Activated CD4-positive, alpha-beta T cell treated with anti-CD3 and anti-CD28 coated beads for 36 hours (primary cell): ENCODE results near the gene MTCP1. TPM values are rescaled to one million over a fixed set of nuclear protein-coding genes. Genes with fewer than 3 reads are reported as not detected.

Experiments
- ATAC-seq: fragments of 200-7000 bp; cut with Tn5 transposase; one replicate; pipeline ENCODE4 v1.10.0; 2021; ENCODE audit warnings: mild to moderate bottlenecking, moderate library complexity
- CTCF ChIA-PET: fragments of 350-600 bp; sonication (Branson Sonifier 250); formaldehyde crosslinking; loops from one replicate; lab custom pipeline; 2021; ENCODE audit warnings: antibody characterized with exemption; lab: Charles Lee
- POLR2A ChIA-PET: fragments of 350-600 bp; sonication (Branson Sonifier 250); formaldehyde crosslinking; loops from one replicate; lab custom pipeline; 2021; ENCODE audit warnings: antibody characterized with exemption, inconsistent platforms; lab: Charles Lee
- DNase-seq: peaks from one replicate; pipeline ENCODE4 v3.0.0-alpha.2; 2020
- H3K27ac Mint-ChIP-seq: one replicate; pipeline ENCODE4 v1.8.0; 2021; ENCODE audit warnings: mixed read lengths
- H3K27me3 Mint-ChIP-seq: one replicate; pipeline ENCODE4 v1.8.0; 2021; ENCODE audit warnings: mixed read lengths
- H3K36me3 Mint-ChIP-seq: one replicate; pipeline ENCODE4 v1.8.0; 2021; ENCODE audit warnings: low read depth, mixed read lengths
- H3K4me1 Mint-ChIP-seq: one replicate; pipeline ENCODE4 v1.8.0; 2021; ENCODE audit warnings: mixed read lengths
- H3K4me3 Mint-ChIP-seq: one replicate; pipeline ENCODE4 v1.8.0; 2021; ENCODE audit warnings: mild to moderate bottlenecking, moderate library complexity, mixed read lengths
- H3K9me3 Mint-ChIP-seq: one replicate; pipeline ENCODE4 v1.8.0; 2021; ENCODE audit warnings: low read depth, mixed read lengths
- intact Hi-C, 2 experiments: fragments of 100-400 bp; cut with DNase I in 1 of 2; cut with micrococcal nuclease in 1 of 2; formaldehyde crosslinking; loops; one replicate each; pipeline versions ENCODE4 v1.14.2 to v1.15.1; 2022 to 2024; cut with DNase I, micrococcal nuclease
- total RNA-seq, 2 experiments: library from RNA; stranded (reverse); gene quantifications; one replicate each; pipeline ENCODE4 v1.2.3, GENCODE V29; 2021

The MTCP1 gene
- total RNA-seq, 2 experiments from 2014 or later: 9.3 to 18.1 TPM

- peak overlapping the region; percentile 93 for H3K27ac Mint-ChIP-seq
- H3K9me3 Mint-ChIP-seq: no peaks in the 10 kb centered on the region
- ChIA-PET CTCF (interaction anchor here (1.2 kb wide), 1 partner anchor 15 kb away, joined by 6 read pairs; no protein-coding TSS in a partner anchor), POLR2A (no interaction called here)
- peaks cover 29% of the 10 kb centered on the region for H3K36me3 Mint-ChIP-seq
- ATAC-seq: no peak
- no peaks in the 10 kb centered on the region for H3K27me3 Mint-ChIP-seq
- peak overlapping the region; percentile 90 for H3K4me3 Mint-ChIP-seq
- intact Hi-C loops: loop anchor here (1.0 to 10.0 kb wide), 11 partner anchors 15 to 1599 kb away; partner anchors contain the start of genes VBP1 (in 2 of the 2), DKC1 (in 1 of the 2), FUNDC2 (in 1 of the 2) and HAUS7 (in 1 of the 2)
- DNase-seq: no peak
- H3K4me1 Mint-ChIP-seq: peaks cover 53% of the 10 kb centered on the region
Measured at GRCh38 chrX:155071694-155072280, 851 bp upstream of the MTCP1 start.

DNA sequence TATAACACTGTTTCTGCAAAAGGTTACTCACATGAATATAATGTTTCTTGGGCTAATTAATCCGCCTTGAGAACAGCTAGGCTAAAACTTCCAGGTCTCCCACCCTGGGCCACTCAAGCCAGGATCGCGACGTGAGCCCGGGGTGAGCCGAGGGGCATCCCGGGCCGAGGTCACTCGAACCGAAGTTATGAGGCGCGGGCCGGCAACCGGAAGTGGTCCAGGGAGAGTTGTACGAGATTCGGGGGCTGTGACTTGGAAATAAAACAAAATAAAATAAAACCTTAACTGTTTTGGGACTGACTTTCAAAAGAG, 317 bp downstream of the MTCP1 start:
- intact Hi-C loops: loop anchor here (2.0 to 10.0 kb wide), 7 partner anchors 14 to 1598 kb away; partner anchors contain the start of genes DKC1 (in 1 of the 2), FUNDC2 (in 1 of the 2), HAUS7 (in 1 of the 2) and RAB39B (in 1 of the 2)
- H3K36me3 Mint-ChIP-seq: peaks cover 29% of the 10 kb centered on the region

DNA sequence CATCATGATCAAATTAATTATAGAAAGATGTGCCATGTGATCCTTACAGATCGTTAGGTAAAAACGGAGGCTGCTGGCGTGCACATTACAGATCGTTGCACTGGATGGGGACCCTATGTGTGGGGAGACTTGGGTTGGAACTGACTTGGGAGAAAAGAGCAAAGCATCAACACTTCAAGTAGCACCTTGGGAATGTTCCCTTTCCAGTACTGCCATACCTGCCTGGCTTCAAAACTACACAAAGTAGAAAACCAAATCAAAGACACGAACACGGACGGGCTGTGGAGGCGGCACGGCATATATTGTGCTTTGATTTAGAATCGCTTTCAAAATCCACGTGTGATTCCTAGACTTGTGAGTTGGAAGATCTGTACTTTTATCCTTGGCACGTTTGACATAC, 898 bp downstream of the MTCP1 start:
- POLR2A ChIA-PET: no interaction called here
- DNase-seq (peak; percentile 8), ATAC-seq (no peak)
- CTCF ChIA-PET: interaction anchor here (0.6 to 1.4 kb wide), 4 partner anchors 13 to 697 kb away, joined by 3 to 6 read pairs (median 3); no protein-coding TSS in a partner anchor
- Mint-ChIP-seq H3K4me3 (peak overlapping the region; percentile 81), H3K27me3 (no peaks in the 10 kb centered on the region), H3K9me3 (no peaks in the 10 kb centered on the region), H3K36me3 (peaks cover 23% of the 10 kb centered on the region), H3K4me1 (peaks cover 53% of the 10 kb centered on the region), H3K27ac (peak overlapping the region; percentile 87)
- intact Hi-C loops: loop anchor here (2.0 to 10.0 kb wide), 7 partner anchors 13 to 1598 kb away; partner anchors contain the start of genes DKC1 (in 1 of the 2), FUNDC2 (in 1 of the 2), HAUS7 (in 1 of the 2) and RAB39B (in 1 of the 2)

More for the DNA sequence above, 317 bp downstream of the MTCP1 start:
- ATAC-seq (peak; percentile 3), DNase-seq (no peak)
- POLR2A ChIA-PET: no interaction called here
- Mint-ChIP-seq H3K27me3 (no peaks in the 10 kb centered on the region), H3K4me3 (peak overlapping the region; percentile 81), H3K27ac (peak overlapping the region; percentile 87), H3K4me1 (peaks cover 53% of the 10 kb centered on the region), H3K9me3 (no peaks in the 10 kb centered on the region)
- CTCF ChIA-PET: interaction anchor here (0.6 to 1.4 kb wide), 3 partner anchors 14 to 698 kb away, joined by 3 to 6 read pairs (median 3); no protein-coding TSS in a partner anchor

DNA sequence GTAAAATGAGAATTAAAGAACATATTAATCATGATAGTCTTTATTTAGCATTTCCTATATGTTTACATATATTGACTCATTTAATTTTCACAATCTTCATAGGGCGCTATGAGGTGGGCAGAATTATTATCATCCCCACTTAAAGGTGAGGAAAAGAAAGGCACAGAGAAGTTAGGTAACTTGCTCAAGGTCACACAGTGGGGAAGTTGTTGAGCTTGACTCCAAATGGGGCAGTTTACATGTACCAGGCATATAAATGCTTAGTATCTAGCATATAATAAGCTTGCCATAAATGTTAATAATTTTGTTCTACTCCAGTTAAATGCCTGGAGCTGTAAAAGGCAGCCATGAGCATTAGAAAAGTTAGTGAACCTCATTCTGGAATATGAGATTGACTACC, 1.5 kb downstream of the MTCP1 start:
- Mint-ChIP-seq H3K27me3 (no peaks in the 10 kb centered on the region), H3K4me1 (peaks cover 52% of the 10 kb centered on the region), H3K4me3 (peak overlapping the region; percentile 81), H3K27ac (no peak overlapping the region), H3K9me3 (no peaks in the 10 kb centered on the region), H3K36me3 (peaks cover 22% of the 10 kb centered on the region)
- ATAC-seq (no peak), DNase-seq (no peak)
- intact Hi-C loops: no loop called here
- CTCF ChIA-PET: interaction anchor here (0.7 to 3.3 kb wide), 4 partner anchors 12 to 79 kb away, joined by 3 to 15 read pairs (median 4); no protein-coding TSS in a partner anchor
- POLR2A ChIA-PET: interaction anchor here (0.8 kb wide), 1 partner anchor 79 kb away, joined by 3 read pairs; no protein-coding TSS in a partner anchor

GRCh38 chrX:155068165-155068564, 2.8 kb downstream of the MTCP1 start:
- intact Hi-C loops: no loop called here
- H3K27ac Mint-ChIP-seq: no peak overlapping the region
- H3K4me3 Mint-ChIP-seq: no peak overlapping the region
- H3K36me3 Mint-ChIP-seq: peaks cover 11% of the 10 kb centered on the region
- no peaks in the 10 kb centered on the region for H3K9me3 Mint-ChIP-seq
- ChIA-PET POLR2A (no interaction called here), CTCF (interaction anchor here (3.3 kb wide), 1 partner anchor 10 kb away, joined by 15 read pairs; no protein-coding TSS in a partner anchor)
- peaks cover 41% of the 10 kb centered on the region for H3K4me1 Mint-ChIP-seq
- ATAC-seq (no peak), DNase-seq (no peak)
- no peaks in the 10 kb centered on the region for H3K27me3 Mint-ChIP-seq

DNA sequence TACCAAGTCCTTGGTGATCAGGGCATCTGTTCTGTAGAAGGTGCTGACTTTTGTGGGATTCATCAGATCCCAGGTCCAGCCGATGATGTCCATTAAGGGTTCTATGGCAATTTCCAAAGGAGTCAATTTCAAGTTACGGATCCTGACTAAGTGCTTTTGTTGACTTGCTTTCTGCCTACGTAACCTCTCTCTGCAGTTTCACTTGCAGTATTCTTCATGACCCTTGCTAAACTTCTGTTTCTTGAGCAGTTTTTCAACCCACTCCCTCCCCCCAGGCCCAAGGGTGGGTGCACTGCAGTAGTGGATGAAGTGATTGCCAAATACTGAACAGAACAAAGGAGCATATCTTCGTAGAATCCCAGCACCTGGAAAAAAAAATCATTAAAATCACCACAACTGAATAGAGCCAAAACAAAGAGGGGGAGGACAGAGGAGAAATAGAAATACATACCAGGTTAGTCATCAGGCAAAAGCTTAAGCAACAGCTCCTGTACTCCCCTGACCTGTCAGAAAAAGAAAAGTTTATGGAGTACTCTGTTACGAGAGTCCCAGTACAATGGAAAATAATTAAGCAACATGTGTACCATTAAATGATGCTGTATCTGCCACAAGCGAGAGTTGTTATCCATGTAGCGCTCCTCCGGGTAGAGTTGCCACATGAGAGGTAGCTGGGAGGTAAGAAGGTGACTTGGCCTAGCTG, 5.8 kb downstream of the MTCP1 start:
- intact Hi-C loops: no loop called here
- H3K4me1 Mint-ChIP-seq: peaks cover 30% of the 10 kb centered on the region

GRCh38 chrX:155061760-155062159, 9.2 kb downstream of the MTCP1 start:
- DNase-seq (no peak), ATAC-seq (no peak)
- ChIA-PET POLR2A (no interaction called here), CTCF (interaction anchor here (0.8 to 1.4 kb wide), 2 partner anchors 12 to 73 kb away, joined by 3 to 5 read pairs; no protein-coding TSS in a partner anchor)
- Mint-ChIP-seq H3K4me1 (peaks cover 19% of the 10 kb centered on the region), H3K27me3 (no peaks in the 10 kb centered on the region), H3K4me3 (no peak overlapping the region), H3K9me3 (no peaks in the 10 kb centered on the region), H3K36me3 (peaks cover 4% of the 10 kb centered on the region), H3K27ac (no peak overlapping the region)
- intact Hi-C loops: no loop called here

More for the DNA sequence above, 5.8 kb downstream of the MTCP1 start:
- Mint-ChIP-seq H3K36me3 (peaks cover 6% of the 10 kb centered on the region), H3K27me3 (no peaks in the 10 kb centered on the region), H3K9me3 (no peaks in the 10 kb centered on the region), H3K4me3 (no peak overlapping the region), H3K27ac (no peak overlapping the region)
- ATAC-seq: no peak
- ChIA-PET POLR2A (no interaction called here), CTCF (interaction anchor here (0.8 to 2.0 kb wide), 5 partner anchors 9 to 147 kb away, joined by 3 to 6 read pairs (median 3); no protein-coding TSS in a partner anchor)
- DNase-seq: no peak

- DNase-seq (peak; percentile 63), ATAC-seq (peak; percentile 82)
- intact Hi-C loops: loop anchor here (1.0 to 2.0 kb wide), 6 partner anchors 14 to 138 kb away; partner anchors contain the start of genes BRCC3 (in 1 of the 2), CMC4 (in 1 of the 2), FUNDC2 (in 1 of the 2) and MTCP1 (in 1 of the 2)
- Mint-ChIP-seq H3K27me3 (no peaks in the 10 kb centered on the region), H3K4me1 (peaks cover 33% of the 10 kb centered on the region), H3K36me3 (peaks cover 16% of the 10 kb centered on the region), H3K4me3 (peak overlapping the region; percentile 21), H3K27ac (peak overlapping the region; percentile 25), H3K9me3 (no peaks in the 10 kb centered on the region)
- ChIA-PET CTCF (interaction anchor here (0.6 to 2.7 kb wide), 18 partner anchors 8 to 159 kb away, joined by 3 to 15 read pairs (median 6); partner anchors contain the start of genes BRCC3, FUNDC2 and VBP1), POLR2A (no interaction called here)
Measured at GRCh38 chrX:155056877-155057792, 13.8 kb downstream of the MTCP1 start.

DNA sequence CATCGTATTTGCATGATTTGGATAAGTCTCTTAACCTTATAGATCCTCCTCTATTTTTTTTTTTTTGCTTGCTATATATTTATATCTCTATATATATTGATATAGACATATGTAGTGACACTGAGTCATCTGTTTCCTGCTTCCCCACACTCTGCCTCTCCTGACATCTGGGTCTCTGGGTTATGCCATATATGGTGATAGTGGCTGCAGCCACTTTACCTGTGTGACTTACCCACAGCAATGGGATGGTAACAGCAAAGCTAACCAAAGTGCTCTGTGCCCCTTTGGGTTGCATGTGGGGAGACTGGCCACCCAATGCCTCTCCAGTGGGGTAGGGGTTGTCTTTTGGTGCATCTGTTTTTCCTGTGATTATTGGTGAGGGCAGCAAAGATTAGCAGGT, 14.5 kb downstream of the MTCP1 start:
- H3K9me3 Mint-ChIP-seq: no peaks in the 10 kb centered on the region
- peak; percentile 63 for ATAC-seq
- peaks cover 35% of the 10 kb centered on the region for H3K4me1 Mint-ChIP-seq
- peak overlapping the region; percentile 55 for H3K27ac Mint-ChIP-seq
- intact Hi-C loops: loop anchor here in 1 of 2 experiments (2.0 kb wide), 3 partner anchors 14 to 138 kb away; partner anchors contain the start of genes BRCC3, CMC4, FUNDC2 and MTCP1
- CTCF ChIA-PET: interaction anchor here (0.7 to 2.7 kb wide), 15 partner anchors 8 to 139 kb away, joined by 3 to 15 read pairs (median 8); partner anchors contain the start of gene BRCC3
- POLR2A ChIA-PET: no interaction called here
- no peak overlapping the region for H3K4me3 Mint-ChIP-seq
- no peaks in the 10 kb centered on the region for H3K27me3 Mint-ChIP-seq
- DNase-seq: no peak
- H3K36me3 Mint-ChIP-seq: peaks cover 17% of the 10 kb centered on the region

DNA sequence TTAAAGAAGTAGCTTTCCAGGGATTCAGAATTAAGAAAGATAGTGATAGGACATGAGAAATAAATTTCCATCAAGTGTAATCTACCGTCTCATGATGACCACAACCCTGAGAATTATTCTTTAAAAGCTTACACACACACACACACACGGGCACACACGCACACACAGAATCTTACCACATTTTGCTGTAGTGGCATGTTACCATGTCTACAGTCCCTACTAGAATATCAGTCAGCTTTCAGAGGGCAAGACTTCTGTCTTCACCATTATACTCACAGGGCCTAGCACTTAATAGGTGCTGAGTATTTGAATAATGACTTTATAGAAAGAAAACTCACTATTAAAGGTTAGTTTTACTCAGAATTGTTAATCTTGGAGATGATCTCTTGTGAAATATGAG, 15.4 kb downstream of the MTCP1 start:
- peak; percentile 23 for DNase-seq
- ChIA-PET CTCF (interaction anchor here (0.9 to 2.1 kb wide), 4 partner anchors 9 to 138 kb away, joined by 3 to 15 read pairs (median 8); no protein-coding TSS in a partner anchor), POLR2A (interaction anchor here (0.5 kb wide), 1 partner anchor 70 kb away, joined by 6 read pairs; no protein-coding TSS in a partner anchor)
- peaks cover 18% of the 10 kb centered on the region for H3K36me3 Mint-ChIP-seq
- no peak overlapping the region for H3K4me3 Mint-ChIP-seq
- no peaks in the 10 kb centered on the region for H3K9me3 Mint-ChIP-seq
- H3K4me1 Mint-ChIP-seq: peaks cover 43% of the 10 kb centered on the region
- peak; percentile 44 for ATAC-seq
- peak overlapping the region; percentile 37 for H3K27ac Mint-ChIP-seq
- H3K27me3 Mint-ChIP-seq: no peaks in the 10 kb centered on the region
- intact Hi-C loops: no loop called here
